ENCODE measurements around the gene ZBTB4. TPM values are rescaled to one million over a fixed set of nuclear protein-coding genes. Genes with fewer than 3 reads are reported as not detected.

ZBTB4 gene
- total RNA-seq, 1 experiment from 2014 or later = 17.1 TPM

GRCh38 chr17:7409716-7410115 lies 69.7 kb downstream of the ZBTB4 start:
- H3K4me1 ChIP-seq (ENCODE audit: control insufficient read depth in 1 of 2, insufficient read depth in 2 of 2, low read length in 2 of 2) = peaks cover 8 to 17% of the 10 kb centered on the region in 2 experiments; a peak in 3 of 4 replicates
- POLR2A ChIA-PET = no interaction called here
- no peak overlapping the region for H2AFZ ChIP-seq (ENCODE audit: low read depth, low read length, poor library complexity, severe bottlenecking)
- no peak for TF ChIP-seq ELF1 (IDR thresholded peaks at IDR 0.05; ENCODE audit: borderline replicate concordance, low read depth)
- no peak for TF ChIP-seq CBX3 (IDR thresholded peaks at IDR 0.05; ENCODE audit: low read depth)
- no peak for TF ChIP-seq SRF (IDR thresholded peaks at IDR 0.05; ENCODE audit: low read depth)
- no peak for TF ChIP-seq JUND (IDR thresholded peaks at IDR 0.05)
- TF ChIP-seq SIN3A (IDR thresholded peaks at IDR 0.05; ENCODE audit: low read depth) = no peak
- no peak for TF ChIP-seq EGR1 (IDR thresholded peaks at IDR 0.05; ENCODE audit: low read depth)
- no peak for TF ChIP-seq POLR2A (IDR thresholded peaks at IDR 0.05; ENCODE audit: borderline replicate concordance, extremely low read depth, insufficient read depth, insufficient read length)
- no peak for TF ChIP-seq MAX (IDR thresholded peaks at IDR 0.05)
- no peak for TF ChIP-seq ZNF274 (IDR thresholded peaks at IDR 0.05; ENCODE audit: low read depth, low read length)
- no peak for TF ChIP-seq FOSL1 (IDR thresholded peaks at IDR 0.05; ENCODE audit: low read depth)
- no peak for TF ChIP-seq POLR2AphosphoS5 (IDR thresholded peaks at IDR 0.05; ENCODE audit: low read depth, low read length)
- TF ChIP-seq CTCF (IDR thresholded peaks at IDR 0.05 in 2 of 3, conservative IDR thresholded peaks at IDR 0.05 in 1 of 3; ENCODE audit: borderline replicate concordance in 1 of 3, insufficient read depth in 1 of 3, low read depth in 2 of 3, low read length in 2 of 3) = no peak
- TF ChIP-seq ATF3 (IDR thresholded peaks at IDR 0.05) = no peak
- TF ChIP-seq SP1 (IDR thresholded peaks at IDR 0.05; ENCODE audit: low read depth) = no peak
- no peak for TF ChIP-seq CEBPB (IDR thresholded peaks at IDR 0.05; ENCODE audit: low read depth)
- TF ChIP-seq, protein P1, sequence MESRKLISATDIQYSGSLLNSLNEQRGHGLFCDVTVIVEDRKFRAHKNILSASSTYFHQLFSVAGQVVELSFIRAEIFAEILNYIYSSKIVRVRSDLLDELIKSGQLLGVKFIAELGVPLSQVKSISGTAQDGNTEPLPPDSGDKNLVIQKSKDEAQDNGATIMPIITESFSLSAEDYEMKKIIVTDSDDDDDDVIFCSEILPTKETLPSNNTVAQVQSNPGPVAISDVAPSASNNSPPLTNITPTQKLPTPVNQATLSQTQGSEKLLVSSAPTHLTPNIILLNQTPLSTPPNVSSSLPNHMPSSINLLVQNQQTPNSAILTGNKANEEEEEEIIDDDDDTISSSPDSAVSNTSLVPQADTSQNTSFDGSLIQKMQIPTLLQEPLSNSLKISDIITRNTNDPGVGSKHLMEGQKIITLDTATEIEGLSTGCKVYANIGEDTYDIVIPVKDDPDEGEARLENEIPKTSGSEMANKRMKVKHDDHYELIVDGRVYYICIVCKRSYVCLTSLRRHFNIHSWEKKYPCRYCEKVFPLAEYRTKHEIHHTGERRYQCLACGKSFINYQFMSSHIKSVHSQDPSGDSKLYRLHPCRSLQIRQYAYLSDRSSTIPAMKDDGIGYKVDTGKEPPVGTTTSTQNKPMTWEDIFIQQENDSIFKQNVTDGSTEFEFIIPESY (IDR thresholded peaks at IDR 0.05; ENCODE audit: extremely low read depth, insufficient replicate concordance, low read length) = no peak
- no peak for TF ChIP-seq TCF7L2 (IDR thresholded peaks at IDR 0.05; ENCODE audit: borderline replicate concordance, extremely low read depth, insufficient read depth, insufficient read length)
- TF ChIP-seq, protein P2, sequence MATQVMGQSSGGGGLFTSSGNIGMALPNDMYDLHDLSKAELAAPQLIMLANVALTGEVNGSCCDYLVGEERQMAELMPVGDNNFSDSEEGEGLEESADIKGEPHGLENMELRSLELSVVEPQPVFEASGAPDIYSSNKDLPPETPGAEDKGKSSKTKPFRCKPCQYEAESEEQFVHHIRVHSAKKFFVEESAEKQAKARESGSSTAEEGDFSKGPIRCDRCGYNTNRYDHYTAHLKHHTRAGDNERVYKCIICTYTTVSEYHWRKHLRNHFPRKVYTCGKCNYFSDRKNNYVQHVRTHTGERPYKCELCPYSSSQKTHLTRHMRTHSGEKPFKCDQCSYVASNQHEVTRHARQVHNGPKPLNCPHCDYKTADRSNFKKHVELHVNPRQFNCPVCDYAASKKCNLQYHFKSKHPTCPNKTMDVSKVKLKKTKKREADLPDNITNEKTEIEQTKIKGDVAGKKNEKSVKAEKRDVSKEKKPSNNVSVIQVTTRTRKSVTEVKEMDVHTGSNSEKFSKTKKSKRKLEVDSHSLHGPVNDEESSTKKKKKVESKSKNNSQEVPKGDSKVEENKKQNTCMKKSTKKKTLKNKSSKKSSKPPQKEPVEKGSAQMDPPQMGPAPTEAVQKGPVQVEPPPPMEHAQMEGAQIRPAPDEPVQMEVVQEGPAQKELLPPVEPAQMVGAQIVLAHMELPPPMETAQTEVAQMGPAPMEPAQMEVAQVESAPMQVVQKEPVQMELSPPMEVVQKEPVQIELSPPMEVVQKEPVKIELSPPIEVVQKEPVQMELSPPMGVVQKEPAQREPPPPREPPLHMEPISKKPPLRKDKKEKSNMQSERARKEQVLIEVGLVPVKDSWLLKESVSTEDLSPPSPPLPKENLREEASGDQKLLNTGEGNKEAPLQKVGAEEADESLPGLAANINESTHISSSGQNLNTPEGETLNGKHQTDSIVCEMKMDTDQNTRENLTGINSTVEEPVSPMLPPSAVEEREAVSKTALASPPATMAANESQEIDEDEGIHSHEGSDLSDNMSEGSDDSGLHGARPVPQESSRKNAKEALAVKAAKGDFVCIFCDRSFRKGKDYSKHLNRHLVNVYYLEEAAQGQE (IDR thresholded peaks at IDR 0.05; ENCODE audit: low read depth) = no peak
- no peak overlapping the region for H3K9ac ChIP-seq (ENCODE audit: low read length)
- RAD21 ChIA-PET (ENCODE audit: low non-redundant PET in 1 of 2, low total read pairs in 2 of 2, uncharacterized antibody in 2 of 2, unreplicated experiment in 2 of 2) = no interaction called here
- no peaks in the 10 kb centered on the region for H3K27me3 ChIP-seq (ENCODE audit: insufficient read depth, low read length)
- no peak overlapping the region for H3K4me2 ChIP-seq (ENCODE audit: low read length)
- no peaks in the 10 kb centered on the region for H3K9me2 ChIP-seq (ENCODE audit: insufficient read depth)
- no peaks in the 10 kb centered on the region for H4K20me1 ChIP-seq (ENCODE audit: insufficient read depth)
- intact Hi-C loops (cut with micrococcal nuclease) = no loop called here
- CTCF ChIA-PET = no interaction called here
- H3K36me3 ChIP-seq (ENCODE audit: control insufficient read depth in 1 of 2, insufficient read depth in 2 of 2, low read length in 2 of 2) = peaks cover 0 to 6% of the 10 kb centered on the region in 2 experiments; a peak in 1 of 4 replicates
- ATAC-seq (no peak), DNase-seq (ENCODE audit: low read depth, low spot score) (no peak)
- H3K4me3 ChIP-seq (replicated peaks in 1 of 2; ENCODE audit: low read depth in 1 of 2, low read length in 2 of 2) = no peak overlapping the region
- no TSS peak for BruUV-seq (replicated peaks)
- H3K27ac ChIP-seq (ENCODE audit: low read depth, low read length) = no peak overlapping the region
- peaks cover 2% of the 10 kb centered on the region; the same call in 1 of the 2 replicates for H3K79me2 ChIP-seq (ENCODE audit: insufficient read depth, low read length)
- no peaks in the 10 kb centered on the region for H3K9me3 ChIP-seq (ENCODE audit: control insufficient read depth in 1 of 2, insufficient read depth in 1 of 2, low read depth in 1 of 2, low read length in 2 of 2)

Measured in HCT116 (cell line).